ENCODE data around the gene ITM2C.

DNA sequence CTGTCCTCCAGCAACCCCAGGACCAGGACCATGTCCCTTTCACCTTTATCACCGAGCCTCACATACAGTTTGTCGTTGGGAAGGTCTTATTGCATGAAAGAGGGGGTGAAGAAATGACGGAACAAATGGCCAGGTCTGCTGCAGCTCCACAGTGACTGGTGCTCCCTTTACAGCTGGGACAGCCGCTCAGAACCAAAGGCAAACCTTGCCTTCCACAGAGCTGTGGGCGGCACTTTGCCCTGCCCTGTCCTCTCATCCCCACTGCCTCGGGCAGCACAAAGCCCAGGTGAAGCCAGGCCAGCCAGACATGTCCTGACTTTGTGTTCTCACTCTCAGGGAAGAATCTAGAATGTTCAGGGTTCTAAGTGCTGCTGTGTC lies 59.3 kb downstream of the ITM2C start:
- TF ChIP-seq, protein P1, sequence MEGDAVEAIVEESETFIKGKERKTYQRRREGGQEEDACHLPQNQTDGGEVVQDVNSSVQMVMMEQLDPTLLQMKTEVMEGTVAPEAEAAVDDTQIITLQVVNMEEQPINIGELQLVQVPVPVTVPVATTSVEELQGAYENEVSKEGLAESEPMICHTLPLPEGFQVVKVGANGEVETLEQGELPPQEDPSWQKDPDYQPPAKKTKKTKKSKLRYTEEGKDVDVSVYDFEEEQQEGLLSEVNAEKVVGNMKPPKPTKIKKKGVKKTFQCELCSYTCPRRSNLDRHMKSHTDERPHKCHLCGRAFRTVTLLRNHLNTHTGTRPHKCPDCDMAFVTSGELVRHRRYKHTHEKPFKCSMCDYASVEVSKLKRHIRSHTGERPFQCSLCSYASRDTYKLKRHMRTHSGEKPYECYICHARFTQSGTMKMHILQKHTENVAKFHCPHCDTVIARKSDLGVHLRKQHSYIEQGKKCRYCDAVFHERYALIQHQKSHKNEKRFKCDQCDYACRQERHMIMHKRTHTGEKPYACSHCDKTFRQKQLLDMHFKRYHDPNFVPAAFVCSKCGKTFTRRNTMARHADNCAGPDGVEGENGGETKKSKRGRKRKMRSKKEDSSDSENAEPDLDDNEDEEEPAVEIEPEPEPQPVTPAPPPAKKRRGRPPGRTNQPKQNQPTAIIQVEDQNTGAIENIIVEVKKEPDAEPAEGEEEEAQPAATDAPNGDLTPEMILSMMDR (IDR thresholded peaks at IDR 0.05): no peak
- no peak for TF ChIP-seq POLR2AphosphoS5 (IDR thresholded peaks at IDR 0.05)

Measured in stomach (tissue), 4 donors.